H1 (cell line): ENCODE measurements around the gene SCYL3. TPM values are rescaled to one million over a fixed set of nuclear protein-coding genes. Genes with fewer than 3 reads are reported as not detected.

Experiments used
- CTCF ChIA-PET: fragments of 300-600 bp; sonication (Branson Sonifier 250); formaldehyde crosslinking; loops from one replicate; lab custom pipeline; 2021; ENCODE audit not compliant: partially characterized antibody; lab: Charles Lee
- POLR2A ChIA-PET: fragments of 300-600 bp; sonication (Branson Sonifier 250); formaldehyde crosslinking; loops from one replicate; lab custom pipeline; 2021; ENCODE audit warnings: inconsistent platforms; ENCODE audit not compliant: partially characterized antibody; lab: Charles Lee
- DNase-seq, 2 experiments: peaks; one replicate each; pipeline versions ENCODE4 v3.0.0 to v3.0.0-alpha.2; 2010 to 2022; ENCODE audit warnings: low spot score in 2 of 2, low read depth in 1 of 2, mixed read lengths in 1 of 2
- FAIRE-seq: peaks from 2 replicates; lab custom pipeline; 2011; peaks lifted over from hg19 to GRCh38; lab: Jason Lieb, UNC
- H2AFZ ChIP-seq: 2 replicates; pipeline ENCODE4 v1.8.1; 2012; ENCODE audit warnings: low read length, inconsistent platforms
- H2AK5ac ChIP-seq: 2 replicates; pipeline ENCODE4 v1.6.1; 2013; ENCODE audit warnings: low read depth, low read length
- H2BK120ac ChIP-seq: replicated peaks from 2 replicates; pipeline ENCODE3; 2013; ENCODE audit warnings: low read depth, low read length, inconsistent platforms
- H2BK12ac ChIP-seq: 2 replicates; pipeline ENCODE4 v1.6.1; 2013; ENCODE audit warnings: low read depth, low read length
- H2BK15ac ChIP-seq: 2 replicates; pipeline ENCODE4 v1.6.1; 2013; ENCODE audit warnings: low read length
- H2BK20ac ChIP-seq: 2 replicates; pipeline ENCODE4 v1.6.1; 2013; ENCODE audit warnings: low read length
- H2BK5ac ChIP-seq: 2 replicates; pipeline ENCODE4 v1.6.1; 2013; ENCODE audit warnings: low read depth, low read length
- H3K14ac ChIP-seq: 2 replicates; pipeline ENCODE4 v1.6.1; 2013; ENCODE audit warnings: inconsistent platforms; ENCODE audit not compliant: insufficient read length
- H3K18ac ChIP-seq: 2 replicates; pipeline ENCODE4 v1.6.1; 2013; ENCODE audit warnings: low read length; ENCODE audit errors: extremely low read depth
- H3K23ac ChIP-seq: 2 replicates; pipeline ENCODE4 v1.6.1; 2013; ENCODE audit warnings: inconsistent platforms; ENCODE audit not compliant: insufficient read length
- H3K23me2 ChIP-seq: 2 replicates; pipeline ENCODE4 v1.6.1; 2013; ENCODE audit warnings: low read depth, low read length
- H3K27ac ChIP-seq: 2 replicates; pipeline ENCODE4 v1.6.1; 2011; ENCODE audit warnings: low read depth, low read length, inconsistent platforms
- H3K27me3 ChIP-seq, 4 experiments: replicated peaks in 1 of 4; 1 replicate in 1 of 4; 2 replicates in 3 of 4; pipeline versions ENCODE4 v1.6.1 to v1.8.1; 2011 to 2013; ENCODE audit warnings: low read length in 3 of 4, mild to moderate bottlenecking in 3 of 4, inconsistent platforms in 2 of 4, mixed read lengths in 2 of 4, moderate library complexity in 1 of 4; ENCODE audit not compliant: control insufficient read depth in 3 of 4, insufficient read depth in 3 of 4; ENCODE audit errors: extremely low read depth in 1 of 4
- H3K36me3 ChIP-seq, 4 experiments: 2 replicates each; pipeline versions ENCODE4 v1.6.1 to v1.8.1; 2011 to 2013; ENCODE audit warnings: mild to moderate bottlenecking in 4 of 4, low read length in 3 of 4, moderate library complexity in 2 of 4, control low read depth in 1 of 4, inconsistent platforms in 1 of 4; ENCODE audit not compliant: insufficient read depth in 4 of 4, control insufficient read depth in 2 of 4
- H3K4ac ChIP-seq: replicated peaks from 2 replicates; pipeline ENCODE3; 2013; ENCODE audit warnings: low read length, low read depth, mixed read lengths, inconsistent platforms; ENCODE audit not compliant: insufficient read length
- H3K4me1 ChIP-seq, 4 experiments: replicated peaks in 1 of 4; 1 replicate in 1 of 4; 2 replicates in 3 of 4; pipeline versions ENCODE4 v1.6.1 to v1.8.1; 2011 to 2013; ENCODE audit warnings: low read length in 3 of 4, inconsistent platforms in 2 of 4, mixed read lengths in 1 of 4; ENCODE audit not compliant: insufficient read depth in 4 of 4, control insufficient read depth in 3 of 4
- H3K4me2 ChIP-seq, 2 experiments: 2 replicates each; pipeline versions ENCODE4 v1.6.1 to v1.8.1; 2011 to 2013; ENCODE audit warnings: low read depth in 2 of 2, low read length in 2 of 2, control low read depth in 1 of 2, inconsistent platforms in 1 of 2, mild to moderate bottlenecking in 1 of 2; ENCODE audit not compliant: insufficient read depth in 1 of 2
- H3K4me3 ChIP-seq, 4 experiments: fragments of 200-600, 300-600 bp in 1 of 4; sonication (generic), shearing (Covaris generic), sonication (Bioruptor Twin) in 1 of 4; 2 replicates each; pipeline versions ENCODE4 v1.5.1 to v1.8.1; 2011 to 2016; ENCODE audit warnings: low read length in 4 of 4, low read depth in 3 of 4, control low read depth in 2 of 4, inconsistent platforms in 2 of 4, mild to moderate bottlenecking in 2 of 4, mixed read lengths in 1 of 4, moderate library complexity in 1 of 4; ENCODE audit not compliant: insufficient read depth in 2 of 4; ENCODE audit errors: extremely low read depth in 1 of 4
- H3K56ac ChIP-seq: replicated peaks from 2 replicates; pipeline ENCODE3; 2013; ENCODE audit warnings: low read depth, mild to moderate bottlenecking, mixed read lengths, low read length, inconsistent platforms; ENCODE audit not compliant: insufficient read length
- H3K79me1 ChIP-seq: 2 replicates; pipeline ENCODE4 v1.6.1; 2013; ENCODE audit warnings: low read depth, low read length, control low read depth
- H3K79me2 ChIP-seq, 2 experiments: 2 replicates each; pipeline versions ENCODE4 v1.6.1 to v1.8.1; 2012 to 2013; ENCODE audit warnings: low read length in 2 of 2, mild to moderate bottlenecking in 2 of 2, inconsistent platforms in 1 of 2; ENCODE audit not compliant: insufficient read depth in 2 of 2, control insufficient read depth in 1 of 2
- H3K9ac ChIP-seq, 4 experiments: replicated peaks in 1 of 4; 1 replicate in 1 of 4; 2 replicates in 3 of 4; pipeline versions ENCODE4 v1.6.1 to v1.8.1; 2011 to 2013; ENCODE audit warnings: low read depth in 3 of 4, low read length in 3 of 4, control low read depth in 2 of 4, mild to moderate bottlenecking in 2 of 4, moderate library complexity in 2 of 4, inconsistent platforms in 1 of 4; ENCODE audit errors: extremely low read depth in 1 of 4
- H3K9me3 ChIP-seq, 2 experiments: 2 replicates each; pipeline versions ENCODE4 v1.6.1 to v1.8.1; 2012 to 2013; ENCODE audit warnings: mild to moderate bottlenecking in 2 of 2, moderate library complexity in 2 of 2, control low read depth in 1 of 2, inconsistent platforms in 1 of 2, low read depth in 1 of 2, low read length in 1 of 2, mixed read lengths in 1 of 2; ENCODE audit not compliant: insufficient read depth in 2 of 2
- H4K20me1 ChIP-seq, 2 experiments: replicated peaks in 1 of 2; 2 replicates each; pipeline versions ENCODE3 to v1.8.1; 2011 to 2013; ENCODE audit warnings: inconsistent platforms in 2 of 2, low read length in 2 of 2, mild to moderate bottlenecking in 1 of 2; ENCODE audit not compliant: insufficient read depth in 2 of 2, control insufficient read depth in 1 of 2
- H4K5ac ChIP-seq: 2 replicates; pipeline ENCODE4 v1.6.1; 2013; ENCODE audit warnings: low read length, low read depth, mixed read lengths, inconsistent platforms; ENCODE audit not compliant: insufficient read length
- H4K8ac ChIP-seq: 2 replicates; pipeline ENCODE4 v1.8.0; 2013; ENCODE audit warnings: mild to moderate bottlenecking, moderate library complexity, low read length, inconsistent platforms; ENCODE audit not compliant: insufficient read depth; ENCODE audit errors: extremely low read depth
- H4K91ac ChIP-seq: replicated peaks from 2 replicates; pipeline ENCODE3; 2013; ENCODE audit warnings: low read length, mixed read lengths, inconsistent platforms; ENCODE audit not compliant: insufficient read length
- BACH1 ChIP-seq: IDR thresholded peaks from 2 replicates; pipeline ENCODE4 v1.6.1; 2012; ENCODE audit warnings: low read length, improper control_type of control experiment
- KDM5A ChIP-seq: fragments of 200-600 bp; IDR thresholded peaks from 2 replicates; pipeline ENCODE4 v1.7.1; 2012; ENCODE audit warnings: mild to moderate bottlenecking, low read length, inconsistent platforms, mixed read lengths
- POLR2A ChIP-seq, 2 experiments: IDR thresholded peaks; 1 replicate in 1 of 2; 2 replicates in 1 of 2; pipeline ENCODE4 v1.6.1; 2011; ENCODE audit warnings: low read depth in 2 of 2, low read length in 2 of 2, mild to moderate bottlenecking in 2 of 2; ENCODE audit errors: control extremely low read depth in 1 of 2
- POLR2AphosphoS5 ChIP-seq: IDR thresholded peaks from 2 replicates; pipeline ENCODE4 v1.6.1; 2011; ENCODE audit warnings: low read depth, low read length
- RFX5 ChIP-seq: IDR thresholded peaks from 2 replicates; pipeline ENCODE4 v1.6.1; 2011; ENCODE audit warnings: low read depth, low read length, improper control_type of control experiment, borderline replicate concordance
- SAP30 ChIP-seq: fragments of 300-600 bp; sonication (generic); IDR thresholded peaks from 2 replicates; pipeline ENCODE4 v1.7.1; 2012; ENCODE audit warnings: low read length, moderate library complexity, mild to moderate bottlenecking, inconsistent platforms; ENCODE audit not compliant: insufficient read depth, insufficient replicate concordance
- SP2 ChIP-seq: IDR thresholded peaks from 2 replicates; pipeline ENCODE4 v1.6.1; 2012; ENCODE audit warnings: mild to moderate bottlenecking, low read length, inconsistent platforms
- SRF ChIP-seq: IDR thresholded peaks from 2 replicates; pipeline ENCODE4 v1.6.1; 2011; ENCODE audit warnings: mild to moderate bottlenecking, low read depth, low read length, moderate library complexity
- SUZ12 ChIP-seq: fragments of 200-600 bp; sonication (generic); IDR thresholded peaks from 2 replicates; pipeline ENCODE4 v1.6.1; 2012; ENCODE audit warnings: mild to moderate bottlenecking, inconsistent platforms, low read length, moderate library complexity, mixed read lengths
- YY1 ChIP-seq: IDR thresholded peaks from 2 replicates; pipeline ENCODE4 v1.6.1; 2011; ENCODE audit warnings: low read depth, mild to moderate bottlenecking, low read length
- WGBS, 2 experiments: shearing (Covaris generic) in 1 of 2; methylation state at CpG; one replicate each; pipeline versions ENCODE4 v1.1.6 to v1.1.7; 2013 to 2015; ENCODE audit warnings: low lambda C conversion rate in 2 of 2, mixed read lengths in 2 of 2, inconsistent platforms in 1 of 2, low coverage in 1 of 2, missing lambda C conversion rate in 1 of 2; ENCODE audit not compliant: insufficient replicate concordance in 2 of 2, insufficient coverage in 1 of 2, insufficient read length in 1 of 2; ENCODE audit errors: extremely low coverage in 1 of 2, missing lambda C conversion rate in 1 of 2; 5-methylcytosine and 5-hydroxymethylcytosine counted together
- polyA plus RNA-seq, 7 experiments: library from polyadenylated mRNA; depleted of rRNA in 3 of 7; stranded (reverse) in 5 of 7; unstranded in 2 of 7; fragments of >200 nt in 5 of 7; fragments of 200-250 nt in 2 of 7; gene quantifications; 1 replicate in 5 of 7; 2 replicates in 1 of 7; 4 replicates in 1 of 7; pipeline versions ENCODE4 v1.2.1 to v1.2.3, GENCODE V29; 2011 to 2013; ENCODE audit warnings: missing spikeins in 2 of 7, mixed read lengths in 2 of 7
- total RNA-seq: library from RNA; stranded (reverse); fragmentation: NEBNext Ultra II Directional; extraction: Animal tissue kit (Norgen Biotek cat#: 25700); gene quantifications from 2 replicates; pipeline ENCODE4 v1.2.1, GENCODE V29; 2021
- TF ChIP-seq, protein P1 (sequence below): IDR thresholded peaks from 2 replicates; pipeline ENCODE4 v1.6.1; 2011; ENCODE audit warnings: low read length, improper control_type of control experiment

SCYL3 gene
- total and polyA plus RNA-seq, 2 of the 8 experiments (the other 6 are each of a cell fraction or from before 2014, with no cell fraction given) = 2.7 to 5.3 TPM

DNA sequence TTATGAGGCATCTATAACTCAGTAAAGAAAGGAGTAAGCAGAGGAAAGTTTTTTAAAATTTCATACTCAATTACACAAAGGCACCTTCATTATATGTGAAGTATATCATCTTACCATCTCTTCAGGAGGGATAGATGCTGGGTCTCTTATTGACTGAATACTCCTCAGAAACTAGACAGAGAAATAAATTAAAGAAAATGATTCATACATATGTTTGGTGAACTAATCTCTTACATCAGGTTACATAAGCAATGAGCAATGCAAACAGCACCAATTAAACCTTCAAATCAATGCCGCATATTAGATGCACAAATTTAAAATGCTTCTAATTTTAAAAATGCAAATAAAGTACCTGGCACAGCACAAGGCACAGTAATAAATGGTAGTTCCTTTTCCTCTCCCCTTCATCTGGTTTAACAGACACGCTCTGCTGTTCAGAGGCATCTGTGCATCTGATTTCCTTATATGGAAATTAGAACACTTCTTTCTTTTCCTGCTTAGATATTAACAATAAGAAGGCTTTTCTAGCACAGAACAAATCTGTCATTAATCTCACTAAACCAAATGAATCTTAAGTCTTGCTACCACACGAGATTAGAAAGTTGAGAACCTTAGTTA lies 20.0 kb downstream of the SCYL3 start:
- Histone ChIP-seq H2AFZ (no peak overlapping the region), H2BK5ac (no peak overlapping the region), H2BK12ac (no peak overlapping the region), H4K20me1 (no peaks in the 10 kb centered on the region), H3K36me3 (peaks cover 2 to 50% (median 20%) of the 10 kb centered on the region in 4 experiments; a peak in 7 of 8 replicates), H3K9me3 (peaks cover 4 to 12% of the 10 kb centered on the region in 2 experiments; a peak in 3 of 4 replicates), H3K9ac (no peak overlapping the region), H3K14ac (no peak overlapping the region), H3K23ac (no peak overlapping the region), H3K56ac (no peak overlapping the region), H3K18ac (no peak overlapping the region), H3K4me2 (no peak overlapping the region), H3K23me2 (no peaks in the 10 kb centered on the region), H2BK120ac (no peak overlapping the region), H2AK5ac (no peak overlapping the region), H3K27ac (no peak overlapping the region), H3K4me3 (no peak overlapping the region), H3K4me1 (no peaks in the 10 kb centered on the region), H3K79me1 (no peaks in the 10 kb centered on the region; the same call in 1 of the 2 replicates), H3K27me3 (peaks cover 0 to 1% (median 0%) of the 10 kb centered on the region in 4 experiments; a peak in 1 of 7 replicates), H3K79me2 (no peaks in the 10 kb centered on the region), H4K91ac (no peak overlapping the region), H3K4ac (no peak overlapping the region), H4K5ac (no peak overlapping the region), H2BK15ac (no peak overlapping the region), H2BK20ac (no peak overlapping the region), H4K8ac (no peak overlapping the region)
- FAIRE-seq = no peak
- ChIA-PET POLR2A (no interaction called here), CTCF (no interaction called here)
- DNase-seq = no peak
- TF ChIP-seq SUZ12 = no peak
- TF ChIP-seq BACH1 = no peak
- TF ChIP-seq SRF = no peak
- no peak for TF ChIP-seq SP2
- no peak for TF ChIP-seq SAP30
- no peak for TF ChIP-seq KDM5A
- no peak for TF ChIP-seq RFX5
- TF ChIP-seq, protein P1, sequence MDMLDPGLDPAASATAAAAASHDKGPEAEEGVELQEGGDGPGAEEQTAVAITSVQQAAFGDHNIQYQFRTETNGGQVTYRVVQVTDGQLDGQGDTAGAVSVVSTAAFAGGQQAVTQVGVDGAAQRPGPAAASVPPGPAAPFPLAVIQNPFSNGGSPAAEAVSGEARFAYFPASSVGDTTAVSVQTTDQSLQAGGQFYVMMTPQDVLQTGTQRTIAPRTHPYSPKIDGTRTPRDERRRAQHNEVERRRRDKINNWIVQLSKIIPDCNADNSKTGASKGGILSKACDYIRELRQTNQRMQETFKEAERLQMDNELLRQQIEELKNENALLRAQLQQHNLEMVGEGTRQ = no peak
- TF ChIP-seq POLR2AphosphoS5 = no peak
- TF ChIP-seq POLR2A (IDR thresholded peaks at IDR 0.05; ENCODE audit: control extremely low read depth in 1 of 2, low read depth in 2 of 2, low read length in 2 of 2) = no peak
- TF ChIP-seq YY1 = no peak
- 85% methylated on average over 3 of the region's 3 CpGs; no CpG with 5 or more reads in 1 of the 2 experiments for WGBS, 2 experiments
